ENCODE data around the gene RFX3. TPM values are rescaled to one million over a fixed set of nuclear protein-coding genes. Genes with fewer than 3 reads are reported as not detected.
"Not testable (repeated sequence)": the region's sequence is repeated elsewhere in the genome, so short reads cannot be mapped to it uniquely, and the experiment has no call there.

The RFX3 gene
- total RNA-seq, 1 experiment from 2014 or later, result 4.5 TPM

DNA sequence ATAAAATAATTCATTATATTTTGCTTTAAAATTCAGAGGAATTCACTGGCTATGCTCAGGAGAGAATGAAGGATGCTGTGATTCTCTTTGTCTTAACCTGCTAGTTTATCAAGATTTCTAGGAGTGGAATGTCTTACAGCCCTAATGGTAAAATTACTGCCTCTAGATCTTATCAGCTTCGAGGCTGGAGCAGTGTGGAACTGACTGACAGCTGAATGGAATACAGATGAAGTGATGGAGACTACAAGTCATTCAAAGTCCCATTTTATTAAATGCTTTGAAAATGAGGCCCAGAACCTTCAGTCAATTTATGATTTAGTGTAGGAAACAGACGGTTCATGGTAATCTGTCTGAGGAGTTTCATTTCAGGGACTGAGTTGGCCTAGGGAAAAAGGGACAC is 202.1 kb downstream of the RFX3 start:
- intact Hi-C loops (cut with micrococcal nuclease), result no loop called here
- H3K9me2 ChIP-seq (replicated peaks; ENCODE audit: low read length), result no peaks in the 10 kb centered on the region
- H3K4me3 ChIP-seq (ENCODE audit: low read length), result no peak overlapping the region
- no peak overlapping the region for H3K9ac ChIP-seq (ENCODE audit: low read length)
- no peaks in the 10 kb centered on the region for H3F3A ChIP-seq (ENCODE audit: low read length, unreplicated experiment)
- no peak overlapping the region for H3K27ac ChIP-seq (ENCODE audit: low read length)
- H3K27me3 ChIP-seq (ENCODE audit: low read length), result no peaks in the 10 kb centered on the region
- POLR2A ChIA-PET (ENCODE audit: unreplicated experiment), result no interaction called here
- CTCF ChIA-PET, result no interaction called here
- DNase-seq, result no peak
- H4K20me1 ChIP-seq (ENCODE audit: low read length), result no peaks in the 10 kb centered on the region
- 0 out of 2 replicates have a peak, but pooled peaks cover under 1% of the 10 kb centered on the region for H3K4me1 ChIP-seq (ENCODE audit: insufficient read depth, low read length)
- no peaks in the 10 kb centered on the region for H3K9me3 ChIP-seq (ENCODE audit: low read length)
- ATAC-seq, result no peak
- TF ChIP-seq EZH2 (IDR thresholded peaks at IDR 0.05; ENCODE audit: low read length, unreplicated experiment) (no peak), EZH2phosphoT487 (IDR thresholded peaks at IDR 0.05; ENCODE audit: borderline replicate concordance, low read length) (no peak)
- TF ChIP-seq, protein P1, sequence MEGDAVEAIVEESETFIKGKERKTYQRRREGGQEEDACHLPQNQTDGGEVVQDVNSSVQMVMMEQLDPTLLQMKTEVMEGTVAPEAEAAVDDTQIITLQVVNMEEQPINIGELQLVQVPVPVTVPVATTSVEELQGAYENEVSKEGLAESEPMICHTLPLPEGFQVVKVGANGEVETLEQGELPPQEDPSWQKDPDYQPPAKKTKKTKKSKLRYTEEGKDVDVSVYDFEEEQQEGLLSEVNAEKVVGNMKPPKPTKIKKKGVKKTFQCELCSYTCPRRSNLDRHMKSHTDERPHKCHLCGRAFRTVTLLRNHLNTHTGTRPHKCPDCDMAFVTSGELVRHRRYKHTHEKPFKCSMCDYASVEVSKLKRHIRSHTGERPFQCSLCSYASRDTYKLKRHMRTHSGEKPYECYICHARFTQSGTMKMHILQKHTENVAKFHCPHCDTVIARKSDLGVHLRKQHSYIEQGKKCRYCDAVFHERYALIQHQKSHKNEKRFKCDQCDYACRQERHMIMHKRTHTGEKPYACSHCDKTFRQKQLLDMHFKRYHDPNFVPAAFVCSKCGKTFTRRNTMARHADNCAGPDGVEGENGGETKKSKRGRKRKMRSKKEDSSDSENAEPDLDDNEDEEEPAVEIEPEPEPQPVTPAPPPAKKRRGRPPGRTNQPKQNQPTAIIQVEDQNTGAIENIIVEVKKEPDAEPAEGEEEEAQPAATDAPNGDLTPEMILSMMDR (conservative IDR thresholded peaks at IDR 0.05; ENCODE audit: low read depth, low read length), result no peak
- H3K79me2 ChIP-seq (ENCODE audit: low read length), result no peaks in the 10 kb centered on the region
- no peaks in the 10 kb centered on the region for H3K36me3 ChIP-seq (ENCODE audit: low read depth, low read length)
- H3K4me2 ChIP-seq (ENCODE audit: low read length), result no peak overlapping the region
- BruUV-seq (replicated peaks), result no TSS peak
- no peak overlapping the region for H2AFZ ChIP-seq (ENCODE audit: low read length)

DNA sequence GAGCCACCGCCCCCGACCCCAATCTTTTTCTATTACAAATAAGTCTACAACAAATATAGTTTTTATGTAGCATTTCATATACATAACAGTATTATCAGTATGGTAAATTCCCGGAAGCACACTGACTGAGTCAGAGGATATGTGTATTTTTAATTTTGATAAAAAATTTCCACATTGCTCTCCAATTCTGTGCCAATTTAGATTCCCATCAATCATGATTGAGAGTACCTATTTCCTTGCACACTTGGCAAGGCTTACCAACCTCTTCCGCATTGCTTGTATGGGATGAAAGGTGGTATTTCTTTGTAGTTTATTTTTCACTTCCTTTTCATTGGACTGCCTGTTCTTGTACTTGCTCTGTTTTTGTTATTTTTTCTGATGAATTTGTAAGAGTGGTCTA is 204.6 kb downstream of the RFX3 start:
- Histone ChIP-seq H3K27ac (ENCODE audit: low read length) (no peak overlapping the region), H2AFZ (ENCODE audit: low read length) (no peak overlapping the region), H3K27me3 (ENCODE audit: low read length) (no peaks in the 10 kb centered on the region), H3K9me2 (replicated peaks; ENCODE audit: low read length) (no peaks in the 10 kb centered on the region), H3K4me1 (ENCODE audit: insufficient read depth, low read length) (no peaks in the 10 kb centered on the region), H3K9me3 (ENCODE audit: low read length) (no peaks in the 10 kb centered on the region), H3F3A (ENCODE audit: low read length, unreplicated experiment) (no peaks in the 10 kb centered on the region), H3K36me3 (ENCODE audit: low read depth, low read length) (no peaks in the 10 kb centered on the region), H3K4me3 (ENCODE audit: low read length) (no peak overlapping the region), H4K20me1 (ENCODE audit: low read length) (no peaks in the 10 kb centered on the region), H3K79me2 (ENCODE audit: low read length) (no peaks in the 10 kb centered on the region), H3K9ac (ENCODE audit: low read length) (no peak overlapping the region), H3K4me2 (ENCODE audit: low read length) (no peak overlapping the region)
- TF ChIP-seq EZH2phosphoT487 (IDR thresholded peaks at IDR 0.05; ENCODE audit: borderline replicate concordance, low read length) (no peak), EZH2 (IDR thresholded peaks at IDR 0.05; ENCODE audit: low read length, unreplicated experiment) (no peak)
- TF ChIP-seq, protein P1 (conservative IDR thresholded peaks at IDR 0.05; ENCODE audit: low read depth, low read length), result no peak
- ChIA-PET POLR2A (ENCODE audit: unreplicated experiment) (no interaction called here), CTCF (no interaction called here)
- ATAC-seq, result no peak
- DNase-seq, result no peak
- no TSS peak for BruUV-seq (replicated peaks)
- intact Hi-C loops (cut with micrococcal nuclease), result no loop called here

GRCh38 chr9:3312595-3312994 is 213.2 kb downstream of the RFX3 start:
- DNase-seq; H3K4me1 ChIP-seq (ENCODE audit: insufficient read depth, low read length); POLR2A ChIA-PET (ENCODE audit: unreplicated experiment); H3F3A ChIP-seq (ENCODE audit: low read length, unreplicated experiment); H3K9me3 ChIP-seq (ENCODE audit: low read length); H3K9me2 ChIP-seq (replicated peaks; ENCODE audit: low read length); CTCF ChIA-PET; intact Hi-C loops (cut with micrococcal nuclease); BruUV-seq (replicated peaks); H3K36me3 ChIP-seq (ENCODE audit: low read depth, low read length); H4K20me1 ChIP-seq (ENCODE audit: low read length); H3K9ac ChIP-seq (ENCODE audit: low read length); H3K79me2 ChIP-seq (ENCODE audit: low read length); H3K27ac ChIP-seq (ENCODE audit: low read length); H2AFZ ChIP-seq (ENCODE audit: low read length); H3K4me2 ChIP-seq (ENCODE audit: low read length); ATAC-seq; H3K27me3 ChIP-seq (ENCODE audit: low read length); H3K4me3 ChIP-seq (ENCODE audit: low read length): not testable (repeated sequence)
